ENCODE data around the gene TM9SF2.

The TM9SF2 gene

GRCh38 chr13:99589575-99589974 is 88.3 kb downstream of the TM9SF2 start:
- no peak for DNase-seq (ENCODE audit: insufficient read length, low spot score)

GRCh38 chr13:99590519-99591011 is 89.3 kb downstream of the TM9SF2 start:
- no peak for TF ChIP-seq POLR2A (IDR thresholded peaks at IDR 0.05; ENCODE audit: low read depth, low read length)
- DNase-seq (ENCODE audit: insufficient read length, low spot score) (no peak), FAIRE-seq (no peak)

More at GRCh38 chr13:99589575-99589974, 88.3 kb downstream of the TM9SF2 start:
- TF ChIP-seq POLR2A (IDR thresholded peaks at IDR 0.05; ENCODE audit: low read depth, low read length): no peak
- FAIRE-seq: no peak

- FAIRE-seq (peak; percentile 43), DNase-seq (ENCODE audit: insufficient read length, low spot score) (no peak)
- TF ChIP-seq POLR2A (IDR thresholded peaks at IDR 0.05; ENCODE audit: low read depth, low read length): no peak
Observed at GRCh38 chr13:99596180-99596579, 94.9 kb downstream of the TM9SF2 start.

- TF ChIP-seq POLR2A (IDR thresholded peaks at IDR 0.05; ENCODE audit: low read depth, low read length): no peak
- peak; percentile 30 for FAIRE-seq
- no peak for DNase-seq (ENCODE audit: insufficient read length, low spot score)
Observed at GRCh38 chr13:99600318-99600717, 99.0 kb downstream of the TM9SF2 start.

GRCh38 chr13:99601535-99601934 is 100.3 kb downstream of the TM9SF2 start:
- no peak for TF ChIP-seq POLR2A (IDR thresholded peaks at IDR 0.05; ENCODE audit: low read depth, low read length)
- no peak for DNase-seq (ENCODE audit: insufficient read length, low spot score)
- FAIRE-seq: no peak

GRCh38 chr13:99604636-99605035 is 103.4 kb downstream of the TM9SF2 start:
- no peak for TF ChIP-seq POLR2A (IDR thresholded peaks at IDR 0.05; ENCODE audit: low read depth, low read length)
- FAIRE-seq: no peak

GRCh38 chr13:99605420-99606323 is 104.4 kb downstream of the TM9SF2 start:
- DNase-seq (ENCODE audit: insufficient read length, low spot score) (peak; percentile 65), FAIRE-seq (peak; percentile 88)
- TF ChIP-seq POLR2A (IDR thresholded peaks at IDR 0.05; ENCODE audit: low read depth, low read length): no peak

More at GRCh38 chr13:99604636-99605035, 103.4 kb downstream of the TM9SF2 start:
- no peak for DNase-seq (ENCODE audit: insufficient read length, low spot score)

GRCh38 chr13:99606324-99607066 is 105.2 kb downstream of the TM9SF2 start, which contains the start of gene CLYBL:
CLYBL (plus strand) TSS chr13:99606690.
- peak; percentile 82; the same call in 1 of the 2 replicates for TF ChIP-seq POLR2A (IDR thresholded peaks at IDR 0.05; ENCODE audit: low read depth, low read length)
- DNase-seq (ENCODE audit: insufficient read length, low spot score) (peak; percentile 93), FAIRE-seq (peak; percentile 36)

- DNase-seq (ENCODE audit: insufficient read length, low spot score): no peak
- no peak for TF ChIP-seq POLR2A (IDR thresholded peaks at IDR 0.05; ENCODE audit: low read depth, low read length)
- FAIRE-seq: no peak
Observed at GRCh38 chr13:99608345-99608744, 107.1 kb downstream of the TM9SF2 start.

GRCh38 chr13:99610702-99611289 is 109.5 kb downstream of the TM9SF2 start:
- TF ChIP-seq POLR2A (IDR thresholded peaks at IDR 0.05; ENCODE audit: low read depth, low read length): no peak
- peak; percentile 48 for FAIRE-seq
- no peak for DNase-seq (ENCODE audit: insufficient read length, low spot score)
